ENCODE measurements around the gene C22orf39.
"Not testable (repeated sequence)": the region's sequence is repeated elsewhere in the genome, so short reads cannot be mapped to it uniquely, and the experiment has no call there.

C22orf39 gene

DNA sequence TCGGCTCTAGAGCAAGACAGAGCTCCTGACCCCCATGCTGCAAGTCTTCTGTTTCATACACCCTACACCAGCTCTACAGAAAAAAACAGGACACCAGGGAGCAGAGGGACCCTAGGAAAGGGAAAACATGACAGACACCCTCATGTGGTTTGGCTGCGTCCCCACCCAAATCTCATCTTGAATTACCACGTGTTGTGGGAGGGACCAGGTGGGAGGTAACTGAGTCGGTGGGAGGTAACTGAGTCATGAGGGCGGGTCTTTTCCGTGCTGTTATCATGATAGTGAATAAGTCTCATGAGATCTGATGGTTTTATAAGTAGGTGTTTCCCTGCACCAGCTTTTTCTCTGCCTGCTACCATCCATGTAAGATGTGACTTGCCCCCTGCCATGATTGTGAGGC lies 6.6 kb upstream of the C22orf39 start:
- no peak for DNase-seq (ENCODE audit: low read depth in 3 of 3, low spot score in 1 of 3)

DNA sequence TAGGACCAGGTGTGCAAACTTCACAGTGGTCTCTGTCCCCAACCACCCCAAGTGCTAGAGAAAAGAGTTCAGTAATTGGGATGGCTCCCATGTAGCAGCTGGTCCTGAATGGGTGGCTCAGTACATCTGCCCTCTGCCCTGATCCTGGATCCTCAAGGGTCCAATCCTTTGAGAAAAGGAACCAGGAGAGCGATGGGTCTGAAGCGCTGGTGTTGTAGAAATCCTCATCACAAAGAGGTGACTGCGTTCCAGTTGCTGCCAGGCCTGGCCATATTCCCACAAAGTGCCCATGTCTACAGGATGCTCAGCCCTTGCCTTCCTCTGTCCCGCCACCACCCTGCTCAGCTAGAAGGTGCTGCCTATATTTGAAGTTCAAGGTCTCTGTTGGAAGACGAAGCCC lies 6.2 kb upstream of the C22orf39 start:
- DNase-seq (ENCODE audit: low read depth in 3 of 3, low spot score in 1 of 3), result no peak

DNA sequence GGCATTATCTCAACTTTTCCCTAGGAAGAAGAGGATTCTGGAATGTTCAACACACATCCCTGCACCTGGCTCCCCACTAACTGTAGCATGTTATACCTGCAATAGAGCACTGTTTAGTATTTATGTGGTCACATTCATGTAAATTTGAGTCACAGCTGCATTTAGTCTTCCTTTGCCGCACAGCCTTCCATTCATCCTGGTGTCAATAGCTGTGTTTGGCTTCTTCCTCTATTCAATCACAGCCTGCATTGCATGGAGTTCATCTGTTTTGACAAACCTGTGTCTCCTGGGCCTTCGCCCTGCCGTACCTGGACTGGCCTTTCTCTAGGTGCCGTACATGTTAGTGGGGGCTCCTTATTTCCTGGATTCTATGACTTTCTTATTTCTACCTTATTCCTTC lies 4.1 kb upstream of the C22orf39 start:
- DNase-seq (ENCODE audit: low read depth in 3 of 3, low spot score in 1 of 3), result no peak

DNA sequence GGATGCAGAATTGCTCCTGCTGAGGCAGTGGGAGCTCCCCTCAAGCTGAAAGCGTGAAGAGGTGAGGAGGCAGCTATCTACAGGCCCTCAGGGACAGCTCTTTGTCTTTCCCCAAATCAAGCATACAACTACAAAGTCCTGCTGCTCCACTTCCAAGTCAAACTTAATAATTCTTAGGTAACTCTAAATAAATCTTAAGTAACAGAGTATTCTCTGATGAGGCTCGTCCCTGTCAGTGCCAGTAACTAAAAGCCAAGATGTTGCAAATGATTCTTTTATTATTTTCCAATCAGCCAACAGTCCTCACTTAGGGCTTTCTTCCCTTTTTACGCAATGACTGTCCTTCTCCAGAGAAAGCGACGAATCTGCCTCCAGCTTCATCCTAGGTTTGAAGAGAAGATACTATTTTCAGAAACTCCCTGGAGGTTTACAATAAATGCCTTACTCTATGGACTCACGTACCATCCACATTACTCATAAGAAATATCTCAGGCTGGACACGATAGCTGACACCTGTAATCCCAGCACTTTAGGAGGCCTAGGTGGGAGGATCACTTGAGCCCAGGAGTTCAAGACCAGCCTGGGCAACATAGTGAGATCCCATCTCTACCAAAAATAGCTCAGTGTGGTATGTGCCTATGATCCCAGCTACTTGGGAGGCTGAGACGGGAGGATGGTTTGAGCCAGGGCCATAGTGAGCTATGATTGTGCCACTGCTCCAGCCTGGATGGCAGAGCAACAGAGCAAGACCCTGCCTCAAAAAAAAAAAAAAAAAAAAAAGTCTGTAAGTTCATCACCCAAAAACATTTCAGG lies 3.1 kb upstream of the C22orf39 start:
- DNase-seq (ENCODE audit: low read depth in 3 of 3, low spot score in 1 of 3), result no peak

DNA sequence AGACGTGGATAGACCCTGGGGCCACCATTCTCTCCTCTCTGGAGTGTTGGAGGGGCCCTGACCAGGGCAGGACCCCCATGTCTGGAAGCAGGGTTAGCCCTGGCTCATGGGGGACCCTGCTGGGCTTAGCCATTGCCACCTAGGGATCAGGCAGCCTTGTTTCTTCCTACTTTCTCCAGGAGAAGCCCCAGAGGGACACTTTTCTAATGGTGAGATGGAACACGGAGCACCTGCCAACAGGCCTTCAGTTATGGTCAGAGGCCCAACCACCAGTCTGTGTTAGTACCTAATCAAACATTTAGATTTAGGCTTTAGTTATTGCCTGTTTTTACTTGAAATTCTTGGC lies 1.9 kb upstream of the C22orf39 start:
- DNase-seq (ENCODE audit: low read depth in 3 of 3, low spot score in 1 of 3), result no peak

DNA sequence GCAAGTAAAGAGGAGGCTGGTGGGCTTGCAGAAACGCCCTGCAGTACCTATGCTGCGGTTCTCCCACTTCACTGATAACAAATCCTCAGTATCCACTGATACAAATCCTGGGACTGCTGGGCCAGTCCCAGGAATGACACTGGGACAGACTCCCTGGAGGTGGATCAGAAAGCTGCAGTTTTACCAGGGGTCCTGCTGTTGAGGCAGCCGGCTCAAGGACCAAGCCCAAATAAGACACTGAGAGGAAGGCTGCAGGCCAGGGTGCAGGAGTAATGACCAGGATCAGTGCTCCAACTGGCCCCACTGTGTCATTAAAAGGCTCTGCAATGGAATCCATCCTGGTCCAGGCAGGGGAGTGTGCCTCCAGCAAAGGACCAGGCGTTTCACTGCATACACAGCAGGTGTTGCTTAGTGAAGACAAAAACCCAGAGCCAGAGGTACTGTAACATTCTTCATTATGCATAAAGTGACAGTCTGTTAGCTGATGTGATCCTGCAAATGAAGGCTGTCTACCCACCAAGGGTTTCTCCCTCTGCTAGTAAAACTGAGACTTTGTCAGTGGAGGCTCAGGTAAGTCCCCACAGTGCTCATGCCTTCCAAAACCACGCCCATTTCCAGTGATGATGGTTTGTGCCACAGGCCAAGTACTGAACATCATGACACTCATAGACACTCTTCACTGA lies 1.4 kb upstream of the C22orf39 start:
- DNase-seq (ENCODE audit: low read depth in 3 of 3, low spot score in 1 of 3), result no peak

DNA sequence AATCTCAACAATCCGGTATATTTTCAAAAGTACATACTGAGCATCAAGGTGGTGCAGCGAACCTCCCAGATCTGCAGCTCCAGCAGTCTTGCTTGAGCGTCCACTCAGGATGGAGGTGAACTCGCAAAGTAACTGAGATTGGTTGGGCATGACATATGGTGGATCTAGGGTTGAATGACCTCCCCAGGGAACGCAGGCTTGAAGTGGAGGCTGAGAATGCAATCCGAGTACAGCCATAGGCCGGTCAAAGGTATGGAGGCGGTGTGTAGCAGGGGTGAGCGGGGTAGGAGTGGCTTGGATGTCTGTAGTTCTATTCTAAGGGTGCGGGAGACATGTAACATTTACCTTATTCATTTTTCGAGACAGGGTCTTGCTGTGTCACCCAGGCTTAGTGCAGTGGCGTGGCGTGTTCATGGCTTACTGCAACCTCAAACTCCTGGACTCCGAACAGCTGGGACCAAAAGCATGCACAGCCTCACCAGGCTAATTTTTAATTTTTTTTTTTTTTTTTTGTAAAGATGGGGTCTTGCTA lies 631 bp upstream of the C22orf39 start:
- DNase-seq (ENCODE audit: low read depth in 3 of 3, low spot score in 1 of 3), result no peak

DNA sequence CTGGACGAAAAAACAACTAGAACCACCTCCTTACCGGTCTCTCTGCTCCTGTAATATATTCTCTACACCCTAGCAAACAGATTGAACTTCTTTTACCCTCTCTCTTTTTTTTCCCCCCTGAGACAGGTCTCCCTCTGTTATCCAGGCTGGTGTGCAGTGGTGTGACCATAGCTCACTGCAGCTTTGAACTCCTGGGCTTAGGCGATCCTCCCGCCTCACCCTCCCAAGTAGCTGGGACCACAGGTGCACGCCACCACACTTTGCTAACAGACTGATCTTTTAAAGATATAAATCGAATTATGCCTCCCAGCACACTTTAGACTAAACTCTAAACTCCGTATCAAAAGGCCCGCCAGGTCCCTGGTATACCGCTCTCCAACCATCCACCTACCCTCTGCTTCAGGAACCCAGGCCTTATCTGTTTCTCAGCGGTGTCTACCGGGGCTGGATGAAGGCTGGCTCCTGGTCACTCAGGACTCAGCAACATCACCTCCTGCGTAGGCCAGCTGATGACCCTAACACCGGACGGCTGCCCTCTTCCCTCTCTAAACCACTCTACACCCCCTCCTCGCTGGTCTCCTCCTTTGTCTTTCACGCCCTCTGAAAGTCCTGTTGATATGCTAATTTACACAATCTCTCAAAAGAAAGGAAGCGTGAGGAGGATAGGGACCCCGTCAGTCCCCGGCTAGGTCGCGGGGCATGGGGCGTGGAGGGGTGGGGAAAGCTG lies 745 bp downstream of the C22orf39 start:
- no peak for DNase-seq (ENCODE audit: low read depth in 3 of 3, low spot score in 1 of 3)

DNA sequence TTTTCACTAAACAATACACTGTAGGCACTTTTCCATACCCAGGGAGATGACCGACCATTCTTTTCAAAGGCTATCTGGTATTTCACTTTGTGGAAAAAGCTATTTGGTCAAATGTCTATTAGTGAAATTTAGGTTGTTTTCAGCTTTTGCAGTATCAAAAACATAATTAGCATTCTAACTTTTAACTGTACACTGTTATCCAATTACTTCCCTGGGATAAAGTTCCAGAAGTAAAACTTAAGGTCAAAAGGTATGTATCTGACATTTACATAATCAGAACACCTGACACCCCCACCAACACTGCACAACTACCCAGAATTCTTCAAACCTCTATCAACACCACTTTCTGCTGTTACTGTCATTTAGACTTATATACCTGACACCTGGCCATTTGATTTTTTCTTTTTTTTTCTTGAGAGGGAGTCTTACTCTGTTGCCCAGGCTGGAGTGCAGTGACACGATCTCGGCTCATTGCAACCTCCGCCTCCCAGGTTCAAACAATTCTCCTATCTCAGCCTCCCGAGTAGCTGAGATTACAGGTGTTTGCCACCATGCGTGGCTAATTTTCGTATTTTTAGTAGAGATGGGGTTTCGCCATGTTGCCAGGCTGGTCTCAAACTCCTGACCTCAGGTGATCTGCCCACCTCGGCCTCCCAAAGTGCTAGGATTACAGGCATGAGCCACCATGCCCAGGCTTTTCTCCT lies 2.1 kb downstream of the C22orf39 start:
- DNase-seq (ENCODE audit: low read depth in 3 of 3, low spot score in 1 of 3), result not testable (repeated sequence)

DNA sequence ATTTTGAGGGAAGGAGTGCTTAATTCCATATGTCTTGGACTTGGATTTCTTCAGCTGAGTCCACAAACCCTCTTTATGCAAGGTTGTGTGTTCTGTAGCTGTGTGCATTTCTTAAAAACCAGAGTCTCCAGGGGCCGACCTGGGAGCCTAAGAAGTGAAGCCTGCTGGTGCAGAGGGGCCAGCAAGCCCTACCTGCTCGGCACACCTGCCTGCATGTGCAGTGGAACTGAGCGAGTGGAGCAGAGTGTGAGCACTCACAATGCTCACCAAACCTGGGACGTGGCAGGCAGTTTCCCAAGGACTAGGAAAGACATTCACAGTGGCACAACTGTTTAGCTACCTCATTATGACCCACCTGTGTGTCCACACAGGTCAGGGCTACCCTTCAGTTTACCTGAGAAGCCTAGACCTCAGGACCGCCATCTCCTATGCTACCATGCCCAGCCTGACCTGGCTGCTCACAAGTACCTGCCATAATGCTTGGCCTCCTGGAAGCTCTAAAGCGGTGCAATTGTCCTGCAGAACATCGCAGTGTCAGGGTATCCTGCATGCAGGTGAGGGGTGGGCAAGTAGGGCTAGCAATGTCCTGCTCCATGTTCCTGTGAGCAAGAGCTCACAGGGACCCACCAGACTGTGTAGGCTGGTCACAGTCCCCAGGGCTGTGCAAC lies 3.8 kb downstream of the C22orf39 start:
- DNase-seq (ENCODE audit: low read depth in 3 of 3, low spot score in 1 of 3), result no peak

DNA sequence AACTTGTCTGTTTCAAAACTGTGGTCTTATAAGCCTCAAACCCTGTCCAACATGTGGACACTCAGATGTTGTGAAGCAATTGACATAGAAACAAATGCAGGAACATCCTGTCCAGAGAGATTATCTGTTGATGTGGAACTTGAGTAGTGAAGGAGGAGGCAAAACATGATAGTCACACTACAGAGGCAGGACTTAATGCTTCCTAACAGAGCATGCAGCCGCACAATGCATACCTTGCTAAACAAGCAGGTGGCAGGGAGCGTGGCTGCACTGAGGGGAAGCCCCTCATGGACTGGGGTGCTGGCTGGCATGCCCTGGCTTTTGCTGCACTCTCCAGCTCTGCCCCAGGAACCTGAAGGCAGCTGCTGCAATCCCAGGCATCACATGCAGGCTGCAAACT lies 5.3 kb downstream of the C22orf39 start:
- no peak for DNase-seq (ENCODE audit: low read depth in 3 of 3, low spot score in 1 of 3)

DNA sequence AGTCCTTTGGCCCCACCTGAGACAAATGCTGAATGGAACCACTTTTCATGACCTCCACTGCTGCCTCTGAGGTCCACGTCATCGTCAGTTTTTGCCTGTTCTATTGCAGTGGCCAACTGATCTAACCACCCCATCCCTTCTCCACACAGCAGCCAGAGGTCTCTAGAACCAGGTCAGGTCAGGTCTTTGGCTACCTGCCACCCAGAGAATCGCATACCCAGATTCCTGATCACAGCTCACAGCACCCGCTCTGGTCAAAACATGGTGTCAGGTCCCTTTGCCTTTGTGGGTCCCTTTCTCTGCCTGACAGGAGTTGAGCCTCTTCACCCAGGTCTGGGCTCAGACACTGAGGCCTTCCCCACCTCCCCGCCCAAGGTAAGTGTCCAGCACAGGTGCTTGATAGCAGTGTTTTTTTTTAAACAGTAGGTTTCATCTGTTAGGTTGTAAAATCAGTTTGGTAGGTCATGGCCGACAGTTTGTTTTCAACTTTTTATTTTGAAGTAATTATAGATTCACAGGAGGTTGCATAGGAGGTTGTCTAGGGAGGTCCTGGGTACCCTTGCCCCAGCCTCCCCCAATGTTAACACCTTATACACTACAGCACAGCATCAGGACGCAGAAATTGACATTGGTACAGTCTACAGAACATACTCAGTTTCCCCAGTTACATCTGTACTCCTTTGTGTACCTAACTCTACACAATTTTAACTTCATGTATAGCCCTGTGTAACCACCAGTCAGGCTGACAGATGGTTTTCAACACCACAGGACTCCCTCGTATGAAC lies 6.9 kb downstream of the C22orf39 start:
- no peak for DNase-seq (ENCODE audit: low read depth in 3 of 3, low spot score in 1 of 3)

DNA sequence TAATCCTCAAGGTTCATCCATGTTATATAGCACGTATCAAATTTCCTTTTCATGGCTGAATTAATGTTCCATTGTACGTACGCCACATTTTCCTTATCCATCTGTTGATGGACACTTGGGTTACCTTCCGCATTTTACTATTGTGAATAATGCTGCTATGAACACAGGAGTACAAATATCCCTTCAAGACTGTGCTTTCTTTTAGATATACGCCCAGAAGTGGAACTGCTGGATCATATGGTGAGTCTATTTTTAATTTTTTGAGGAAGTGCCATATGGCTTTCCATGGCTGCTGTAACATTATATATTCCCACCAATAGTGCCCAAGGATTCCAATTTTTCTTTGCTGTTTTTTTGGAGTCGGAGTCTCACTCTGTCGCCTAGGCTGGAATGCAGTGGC lies 9.2 kb downstream of the C22orf39 start:
- DNase-seq (ENCODE audit: low read depth in 3 of 3, low spot score in 1 of 3), result no peak

DNA sequence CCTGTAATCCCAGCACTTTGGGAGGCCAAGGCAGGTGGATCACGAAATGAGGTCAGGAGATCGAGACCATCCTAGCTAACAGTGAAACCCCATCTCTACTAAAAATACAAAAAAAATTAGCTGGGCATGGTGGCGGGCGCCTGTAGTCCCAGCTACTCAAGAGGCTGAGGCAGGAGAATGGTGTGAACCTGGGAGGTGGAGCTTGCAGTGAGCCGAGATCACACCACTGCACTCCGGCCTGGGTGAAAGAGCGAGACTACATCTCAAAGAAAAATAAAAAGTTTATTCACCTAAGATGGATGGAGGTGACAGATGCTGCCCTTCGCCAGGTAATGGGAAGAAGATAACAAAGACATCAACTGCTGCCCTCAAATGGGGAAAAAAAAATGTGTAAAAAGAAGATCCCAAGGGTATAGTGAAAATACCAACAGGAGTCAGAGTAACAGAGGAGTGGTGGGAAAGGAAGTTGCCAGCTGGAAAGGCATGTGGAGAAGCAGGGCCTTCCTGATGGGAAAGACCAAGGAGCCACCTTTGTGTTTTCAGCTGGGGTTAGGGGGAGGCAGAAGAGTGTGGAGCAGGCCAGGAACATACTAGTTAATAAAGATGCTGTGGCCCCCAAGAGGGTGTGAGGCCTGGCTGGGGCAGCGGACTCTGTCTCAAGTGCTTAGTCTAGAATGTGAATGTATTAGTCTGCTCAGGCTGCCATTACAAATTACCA lies 10.9 kb downstream of the C22orf39 start:
- not testable (repeated sequence) for DNase-seq (ENCODE audit: low read depth in 3 of 3, low spot score in 1 of 3)

DNA sequence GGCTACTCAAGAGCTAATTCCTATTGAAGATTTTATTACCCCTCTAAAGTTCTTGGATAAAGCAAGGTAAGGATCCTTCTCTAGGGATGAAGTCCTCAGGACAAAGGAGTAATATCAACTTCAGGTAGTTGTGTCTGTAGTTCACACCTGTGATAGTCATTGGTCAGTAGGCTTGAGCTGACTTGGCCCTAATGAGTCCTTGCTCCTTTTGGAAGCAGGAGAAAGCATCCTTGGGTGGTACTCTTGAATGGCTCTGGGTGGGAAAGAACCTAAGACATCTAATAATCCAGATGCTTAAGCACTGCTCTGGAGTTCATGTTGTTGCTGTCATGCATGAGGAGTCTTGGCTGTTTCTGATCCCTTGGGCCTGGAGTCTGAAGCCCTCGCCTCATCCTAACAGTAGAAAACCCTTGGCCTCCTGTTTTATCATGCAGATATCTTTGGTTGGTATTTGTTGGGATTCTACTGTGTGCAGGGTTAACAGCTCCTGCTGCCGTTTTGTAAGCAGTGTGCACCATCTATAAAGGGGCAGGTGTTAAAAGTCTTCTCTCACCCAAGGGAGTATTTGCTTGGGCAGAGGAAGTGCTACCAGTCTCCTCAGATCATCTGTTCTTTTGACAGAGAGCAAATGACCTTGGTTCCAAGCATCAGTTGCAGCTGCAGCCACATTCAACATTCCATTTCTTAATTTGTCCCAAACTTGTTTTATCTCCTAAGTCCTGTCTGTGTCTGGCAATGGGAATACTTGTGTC lies 12.5 kb downstream of the C22orf39 start:
- DNase-seq (ENCODE audit: low read depth in 3 of 3, low spot score in 1 of 3), result no peak

DNA sequence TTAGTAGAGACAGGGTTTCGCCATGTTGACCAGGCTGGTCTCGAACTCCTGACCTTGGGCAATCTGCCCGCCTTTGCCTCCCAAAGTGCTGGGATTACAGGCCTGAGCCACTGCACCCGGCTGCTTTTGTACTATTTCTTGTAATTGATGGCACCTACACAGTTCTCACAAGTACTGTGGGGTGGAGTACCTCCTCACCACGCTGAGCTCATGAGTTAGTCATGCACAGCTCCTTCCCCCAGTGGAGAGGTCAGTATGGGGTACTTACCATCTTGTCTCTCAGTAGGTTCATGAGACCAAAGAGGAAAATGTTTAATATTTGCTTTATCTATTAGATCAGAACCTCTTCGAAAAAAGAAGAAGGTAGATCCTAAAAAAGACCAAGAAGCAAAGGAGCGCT lies 13.1 kb downstream of the C22orf39 start:
- DNase-seq (ENCODE audit: low read depth in 3 of 3, low spot score in 1 of 3), result no peak

DNA sequence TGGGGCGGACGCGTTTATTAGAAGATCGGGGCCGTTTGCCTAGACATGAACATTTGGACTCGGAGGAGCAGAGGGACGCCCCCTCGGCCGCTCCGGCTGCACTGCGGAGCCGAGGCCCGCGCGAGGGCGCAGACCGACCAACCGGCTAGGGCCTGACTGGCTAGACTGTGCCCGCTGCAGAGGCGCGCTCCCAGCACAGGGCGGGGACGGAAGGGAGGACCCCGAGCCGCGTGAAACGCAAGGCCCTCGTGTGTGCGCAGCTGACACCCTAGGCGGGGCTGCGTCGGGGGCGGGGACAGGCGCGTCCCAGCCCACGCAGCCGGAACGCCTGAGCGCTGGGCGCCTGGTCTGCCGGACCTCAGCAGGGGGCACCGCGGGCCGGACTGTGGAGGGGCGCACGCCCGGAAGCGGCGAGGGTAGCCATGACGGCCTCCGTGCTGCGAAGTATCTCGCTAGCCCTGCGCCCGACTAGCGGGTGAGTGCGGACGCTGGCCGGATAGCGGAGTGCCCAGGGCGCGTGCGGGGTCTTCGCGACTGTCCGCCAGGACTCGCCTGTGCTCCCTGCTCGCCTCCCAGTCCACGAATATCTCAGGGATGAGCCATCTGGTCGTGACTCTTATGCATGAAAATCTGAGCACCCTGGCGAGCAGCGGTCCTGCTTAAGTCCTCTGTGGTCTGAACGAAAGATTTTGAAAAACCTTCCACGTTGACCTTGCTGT lies 15.2 kb downstream of the C22orf39 start, which contains the start of gene MRPL40:
MRPL40 (plus strand) TSS at position 413 of the 719 bp plus-strand sequence; CDS start at position 423, 10 bp downstream.
- peak; percentile 67 to 85 (median 69) for DNase-seq (ENCODE audit: low read depth in 3 of 3, low spot score in 1 of 3)

DNA sequence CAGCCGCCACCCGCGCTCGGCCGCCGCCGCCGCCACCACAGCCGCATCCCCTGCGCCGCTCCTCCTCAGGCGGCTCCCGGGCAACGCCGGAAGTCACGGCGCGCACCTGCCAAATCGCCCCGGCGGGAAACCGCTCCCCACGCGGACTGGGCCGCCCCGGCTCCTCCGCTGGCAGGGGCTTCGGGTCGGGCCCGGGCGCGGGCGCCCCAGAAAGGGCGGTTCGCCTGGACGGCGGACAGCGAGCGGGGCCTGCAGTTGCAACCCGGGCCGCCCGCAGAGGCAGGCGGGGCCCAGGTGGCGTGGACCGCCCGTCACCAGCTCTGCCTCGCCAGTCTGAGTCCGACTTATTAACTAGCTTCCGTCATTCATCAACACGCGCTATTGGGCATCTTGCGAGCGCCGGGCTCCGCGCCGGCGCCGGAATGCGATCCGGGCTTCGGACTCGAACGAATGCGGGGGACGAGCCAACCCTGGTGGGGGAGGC lies 15.8 kb downstream of the C22orf39 start, which contains the start of gene HIRA:
HIRA (minus strand) TSS at position 85 of the 484 bp plus-strand sequence. CDS start 257 bp downstream, outside the sequence.
- peak; percentile 52 to 90 (median 66) for DNase-seq (ENCODE audit: low read depth in 3 of 3, low spot score in 1 of 3)

Data from stimulated activated CD4-positive, alpha-beta T cell treated with anti-CD3 and anti-CD28 coated beads, TNF-alpha, amount 100 ng/mL, for 1 hour (primary cell).